Stomach smooth muscle (tissue), 2 donors: Measurements from ENCODE around the gene PRKG1.
"Not testable (repeated sequence)": the region's sequence is repeated elsewhere in the genome, so short reads cannot be mapped to it uniquely, and the experiment has no call there.

Experiments
- H3K27ac ChIP-seq: one replicate; pipeline ENCODE4 v1.7.0; 2013; ENCODE audit warnings: mild to moderate bottlenecking, low read length, inconsistent platforms
- H3K27me3 ChIP-seq, 2 donors: one replicate each; pipeline ENCODE4 v1.7.0; 2013; ENCODE audit warnings: low read length in 2 of 2; ENCODE audit not compliant: insufficient read depth in 2 of 2, control insufficient read depth in 1 of 2
- H3K36me3 ChIP-seq, 2 donors: one replicate each; pipeline ENCODE4 v1.7.0; 2013; ENCODE audit warnings: low read length in 2 of 2; ENCODE audit not compliant: control insufficient read depth in 2 of 2, insufficient read depth in 2 of 2
- H3K4me1 ChIP-seq: one replicate; pipeline ENCODE4 v1.7.0; 2013; ENCODE audit warnings: low read length; ENCODE audit not compliant: control insufficient read depth, insufficient read depth
- H3K4me3 ChIP-seq, 2 donors: one replicate each; pipeline ENCODE4 v1.7.0; 2013; ENCODE audit warnings: low read length in 2 of 2
- H3K9ac ChIP-seq, 2 donors: one replicate each; pipeline ENCODE4 v1.7.0; 2013; ENCODE audit warnings: low read length in 2 of 2, mild to moderate bottlenecking in 1 of 2
- H3K9me3 ChIP-seq, 2 donors: one replicate each; pipeline ENCODE4 v1.7.0; 2013; ENCODE audit warnings: low read length in 2 of 2; ENCODE audit not compliant: control insufficient read depth in 2 of 2
- donor health status: healthy.
- donor health status: Pancreatic carcinoma.

Gene PRKG1

GRCh38 chr10:51321300-51321699 lies 247.0 kb downstream of the PRKG1 start:
- Histone ChIP-seq H3K4me3 (no peak overlapping the region), H3K36me3 (no peaks in the 10 kb centered on the region), H3K9ac (no peak overlapping the region), H3K27ac (no peak overlapping the region), H3K4me1 (no peaks in the 10 kb centered on the region), H3K9me3 (no peaks in the 10 kb centered on the region), H3K27me3 (no peaks in the 10 kb centered on the region)

GRCh38 chr10:51321980-51322379 lies 247.7 kb downstream of the PRKG1 start:
- H3K9ac ChIP-seq: no peak overlapping the region
- H3K27ac ChIP-seq: no peak overlapping the region
- no peaks in the 10 kb centered on the region for H3K9me3 ChIP-seq
- H3K27me3 ChIP-seq: no peaks in the 10 kb centered on the region
- no peak overlapping the region for H3K4me3 ChIP-seq
- no peaks in the 10 kb centered on the region for H3K36me3 ChIP-seq
- no peaks in the 10 kb centered on the region for H3K4me1 ChIP-seq

- no peaks in the 10 kb centered on the region for H3K27me3 ChIP-seq
- no peak overlapping the region for H3K27ac ChIP-seq
- no peak overlapping the region for H3K9ac ChIP-seq
- H3K4me1 ChIP-seq: no peaks in the 10 kb centered on the region
- no peaks in the 10 kb centered on the region for H3K9me3 ChIP-seq
- H3K36me3 ChIP-seq: no peaks in the 10 kb centered on the region
- no peak overlapping the region for H3K4me3 ChIP-seq
Measured at GRCh38 chr10:51325649-51326048, 251.4 kb downstream of the PRKG1 start.

GRCh38 chr10:51326174-51326573 lies 251.9 kb downstream of the PRKG1 start:
- no peak overlapping the region for H3K4me3 ChIP-seq
- no peaks in the 10 kb centered on the region for H3K27me3 ChIP-seq
- no peak overlapping the region for H3K9ac ChIP-seq
- no peaks in the 10 kb centered on the region for H3K36me3 ChIP-seq
- no peaks in the 10 kb centered on the region for H3K4me1 ChIP-seq
- no peaks in the 10 kb centered on the region for H3K9me3 ChIP-seq
- no peak overlapping the region for H3K27ac ChIP-seq

GRCh38 chr10:51327432-51327831 lies 253.1 kb downstream of the PRKG1 start:
- H3K4me1 ChIP-seq: no peaks in the 10 kb centered on the region
- H3K9me3 ChIP-seq: no peaks in the 10 kb centered on the region
- no peaks in the 10 kb centered on the region for H3K36me3 ChIP-seq
- no peak overlapping the region for H3K27ac ChIP-seq
- H3K4me3 ChIP-seq: no peak overlapping the region
- H3K27me3 ChIP-seq: no peaks in the 10 kb centered on the region
- no peak overlapping the region for H3K9ac ChIP-seq

- H3K27ac ChIP-seq: no peak overlapping the region
- H3K27me3 ChIP-seq: no peaks in the 10 kb centered on the region
- H3K4me1 ChIP-seq: no peaks in the 10 kb centered on the region
- no peak overlapping the region for H3K9ac ChIP-seq
- no peak overlapping the region for H3K4me3 ChIP-seq
- no peaks in the 10 kb centered on the region for H3K36me3 ChIP-seq
- H3K9me3 ChIP-seq: no peaks in the 10 kb centered on the region
Measured at GRCh38 chr10:51340366-51340765, 266.1 kb downstream of the PRKG1 start.

- Histone ChIP-seq H3K27me3 (no peaks in the 10 kb centered on the region), H3K9ac (no peak overlapping the region), H3K4me1 (no peaks in the 10 kb centered on the region), H3K27ac (no peak overlapping the region), H3K9me3 (no peaks in the 10 kb centered on the region), H3K4me3 (no peak overlapping the region), H3K36me3 (no peaks in the 10 kb centered on the region)
Measured at GRCh38 chr10:51340845-51341610, 266.7 kb downstream of the PRKG1 start.

- not testable (repeated sequence) for H3K27me3 ChIP-seq, H3K9me3 ChIP-seq, H3K4me3 ChIP-seq, H3K9ac ChIP-seq, H3K36me3 ChIP-seq, H3K27ac ChIP-seq, H3K4me1 ChIP-seq
Measured at GRCh38 chr10:51341745-51342144, 267.5 kb downstream of the PRKG1 start.

- Histone ChIP-seq H3K9ac (no peak overlapping the region), H3K27me3 (no peaks in the 10 kb centered on the region), H3K36me3 (no peaks in the 10 kb centered on the region), H3K9me3 (no peaks in the 10 kb centered on the region), H3K4me3 (no peak overlapping the region), H3K4me1 (no peaks in the 10 kb centered on the region), H3K27ac (no peak overlapping the region)
Measured at GRCh38 chr10:51342381-51342780, 268.1 kb downstream of the PRKG1 start.

- Histone ChIP-seq H3K27ac (no peak overlapping the region), H3K36me3 (no peaks in the 10 kb centered on the region)
Measured at GRCh38 chr10:51343391-51343790, 269.1 kb downstream of the PRKG1 start.

GRCh38 chr10:51344371-51344770 lies 270.1 kb downstream of the PRKG1 start:
- no peaks in the 10 kb centered on the region for H3K27me3 ChIP-seq
- H3K27ac ChIP-seq: no peak overlapping the region
- no peak overlapping the region for H3K9ac ChIP-seq
- no peaks in the 10 kb centered on the region for H3K4me1 ChIP-seq
- no peaks in the 10 kb centered on the region for H3K9me3 ChIP-seq
- no peaks in the 10 kb centered on the region for H3K36me3 ChIP-seq
- no peak overlapping the region for H3K4me3 ChIP-seq

More at GRCh38 chr10:51343391-51343790, 269.1 kb downstream of the PRKG1 start:
- Histone ChIP-seq H3K4me1 (no peaks in the 10 kb centered on the region), H3K9me3 (no peaks in the 10 kb centered on the region), H3K27me3 (no peaks in the 10 kb centered on the region), H3K4me3 (no peak overlapping the region), H3K9ac (no peak overlapping the region)
